ENCODE results near the gene ZNF569.
A peak's percentile ranks its signal among the peaks of the same experiment; 100 is the strongest.

The ZNF569 gene

GRCh38 chr19:37466798-37467607, at the start of gene ZNF569:
TSS of gene ZNF569 (minus strand) at chr19:37467444. CDS start at chr19:37444921, 22,523 bp downstream.
- no peak for TF ChIP-seq CTCF (IDR thresholded peaks at IDR 0.05; ENCODE audit: low read depth, low read length)
- peak within 1 kb of the TSS; percentile 85 for H3K4me3 ChIP-seq (ENCODE audit: low read depth, low read length)

- no peak for TF ChIP-seq CTCF (IDR thresholded peaks at IDR 0.05; ENCODE audit: low read depth, low read length)
- H3K4me3 ChIP-seq (ENCODE audit: low read depth, low read length) = no peak overlapping the region
These were observed 46.2 kb upstream of the ZNF569 start for GRCh38 chr19:37513397-37513796.

- H3K4me3 ChIP-seq (ENCODE audit: low read depth, low read length) = no peak overlapping the region
- no peak for TF ChIP-seq CTCF (IDR thresholded peaks at IDR 0.05; ENCODE audit: low read depth, low read length)
These were observed 44.6 kb upstream of the ZNF569 start for GRCh38 chr19:37511821-37512220.

GRCh38 chr19:37511186-37511585, 43.9 kb upstream of the ZNF569 start:
- TF ChIP-seq CTCF (IDR thresholded peaks at IDR 0.05; ENCODE audit: low read depth, low read length) = no peak
- no peak overlapping the region for H3K4me3 ChIP-seq (ENCODE audit: low read depth, low read length)

- H3K4me3 ChIP-seq (ENCODE audit: low read depth, low read length) = peak overlapping the region; percentile 59
- no peak for TF ChIP-seq CTCF (IDR thresholded peaks at IDR 0.05; ENCODE audit: low read depth, low read length)
These were observed 39.9 kb upstream of the ZNF569 start for GRCh38 chr19:37507167-37507464.

- H3K4me3 ChIP-seq (ENCODE audit: low read depth, low read length) = peak within 1 kb of the TSS; percentile 59
- TF ChIP-seq CTCF (IDR thresholded peaks at IDR 0.05; ENCODE audit: low read depth, low read length) = no peak
These were observed 39.3 kb upstream of the ZNF569 start, which contains the start of gene ZNF793 for GRCh38 chr19:37506387-37507166. TSS of gene ZNF793 (plus strand) at chr19:37506939. CDS start at chr19:37523440, 16,501 bp downstream.

- peak overlapping the region; percentile 59 for H3K4me3 ChIP-seq (ENCODE audit: low read depth, low read length)
These were observed 38.7 kb upstream of the ZNF569 start for GRCh38 chr19:37505958-37506386.

More at GRCh38 chr19:37505958-37506386, 38.7 kb upstream of the ZNF569 start:
- no peak for TF ChIP-seq CTCF (IDR thresholded peaks at IDR 0.05; ENCODE audit: low read depth, low read length)
